Mononuclear cell (primary cell): ENCODE data around the gene ELAVL1. TPM values are rescaled to one million over a fixed set of nuclear protein-coding genes. Genes with fewer than 3 reads are reported as not detected.
"Not testable (repeated sequence)": the region's sequence is repeated elsewhere in the genome, so short reads cannot be mapped to it uniquely, and the experiment has no call there.

Source experiments
- H3K27me3 ChIP-seq: 2 replicates; pipeline ENCODE4 v1.6.0; 2011; ENCODE audit warnings: low read length, control low read depth; ENCODE audit not compliant: insufficient read depth
- H3K4me1 ChIP-seq: 2 replicates; pipeline ENCODE4 v1.5.1; 2011; ENCODE audit warnings: mild to moderate bottlenecking, low read length, control low read depth; ENCODE audit not compliant: insufficient read depth
- H3K4me3 ChIP-seq: 2 replicates; pipeline ENCODE4 v1.5.1; 2011; ENCODE audit warnings: mild to moderate bottlenecking, low read length, moderate library complexity
- H3K9me3 ChIP-seq: 2 replicates; pipeline ENCODE4 v1.5.1; 2011; ENCODE audit warnings: low read depth, mild to moderate bottlenecking, control low read depth, low read length
- total RNA-seq: library from RNA; depleted of rRNA; stranded (reverse); fragments of >200 nt; gene quantifications from one replicate; pipeline ENCODE4 v1.2.3, GENCODE V29; 2012

Gene ELAVL1
- total RNA-seq, 1 donor, result 9.2 TPM

GRCh38 chr19:7931221-7932061 is 74.0 kb downstream of the ELAVL1 start:
- Histone ChIP-seq H3K4me3 (no peak overlapping the region), H3K27me3 (no peaks in the 10 kb centered on the region), H3K9me3 (no peaks in the 10 kb centered on the region), H3K4me1 (peaks cover under 1% of the 10 kb centered on the region)

- Histone ChIP-seq H3K4me1 (peaks cover 4% of the 10 kb centered on the region), H3K27me3 (no peaks in the 10 kb centered on the region), H3K4me3 (no peak overlapping the region), H3K9me3 (no peaks in the 10 kb centered on the region)
Observed at GRCh38 chr19:7930765-7931164, 74.7 kb downstream of the ELAVL1 start.

- H3K27me3 ChIP-seq, H3K9me3 ChIP-seq, H3K4me3 ChIP-seq: not testable (repeated sequence)
- peaks cover 10% of the 10 kb centered on the region for H3K4me1 ChIP-seq
Observed at GRCh38 chr19:7930030-7930429, 75.4 kb downstream of the ELAVL1 start.

DNA sequence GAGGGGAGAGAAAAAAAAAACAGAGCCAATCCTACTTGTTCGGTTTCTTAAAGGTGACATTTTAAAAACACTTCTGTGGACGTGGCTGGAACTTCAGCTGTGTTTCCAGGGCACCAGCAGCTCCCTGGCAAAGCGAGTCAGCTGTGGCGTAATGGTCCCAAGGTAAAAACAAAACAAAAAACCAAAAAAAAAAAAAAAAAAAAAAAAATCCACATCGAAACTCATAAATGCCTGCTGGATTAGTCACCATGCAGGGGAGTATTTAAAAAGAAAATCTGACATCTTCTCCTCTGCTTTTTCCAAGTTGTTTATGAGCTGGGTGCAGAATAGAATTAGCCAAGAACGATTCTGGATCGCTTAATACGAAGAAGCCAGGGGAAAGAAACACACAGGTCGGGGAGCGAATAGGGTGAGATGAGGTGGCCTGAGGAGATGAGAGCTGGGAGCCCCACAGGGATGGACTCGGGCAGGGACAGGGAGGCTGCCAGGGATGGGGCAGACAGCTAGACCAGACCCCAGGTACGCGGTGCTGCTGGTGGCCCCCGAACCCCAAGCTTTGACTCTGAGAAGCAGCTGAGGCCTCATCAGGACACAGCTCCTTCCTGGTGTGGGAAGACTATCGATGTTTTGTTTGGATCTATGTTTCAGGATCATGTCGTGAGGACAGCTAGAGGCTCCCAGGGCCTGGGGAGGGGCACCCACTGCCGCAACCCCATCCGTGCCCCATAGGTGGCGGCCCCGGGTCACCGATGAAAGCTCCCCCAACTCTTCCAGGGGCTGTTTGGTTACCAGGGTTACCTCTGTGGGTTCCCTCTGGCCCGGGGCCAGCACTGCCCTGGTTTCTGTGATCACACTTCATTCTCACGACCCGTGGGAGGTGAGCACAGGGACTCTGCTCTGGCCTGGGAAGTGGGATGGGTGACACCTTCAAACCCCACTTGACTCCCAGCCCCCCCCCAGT is 76.4 kb downstream of the ELAVL1 start:
- no peak overlapping the region for H3K4me3 ChIP-seq
- no peaks in the 10 kb centered on the region for H3K27me3 ChIP-seq
- peaks cover 12% of the 10 kb centered on the region for H3K4me1 ChIP-seq
- no peaks in the 10 kb centered on the region for H3K9me3 ChIP-seq

DNA sequence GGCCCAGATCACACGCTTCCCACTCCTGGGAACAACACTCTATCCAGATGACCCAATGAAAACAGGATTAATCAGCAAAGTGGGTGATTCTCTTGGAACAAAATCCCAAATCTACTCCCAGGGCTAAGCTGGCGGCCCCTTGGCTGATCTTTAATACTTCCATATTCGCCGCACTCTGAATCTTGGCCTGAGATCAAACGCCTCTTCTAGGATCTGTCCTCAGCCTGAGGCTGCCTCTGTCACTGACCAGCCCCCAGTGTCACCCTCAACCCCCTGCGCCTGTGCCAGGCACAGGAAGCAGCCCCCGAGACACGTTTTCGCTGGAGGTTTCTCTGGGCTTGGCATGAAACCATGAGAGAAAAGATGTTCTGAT is 77.1 kb downstream of the ELAVL1 start:
- Histone ChIP-seq H3K27me3 (no peaks in the 10 kb centered on the region), H3K9me3 (no peaks in the 10 kb centered on the region), H3K4me1 (peaks cover 12% of the 10 kb centered on the region), H3K4me3 (no peak overlapping the region)

DNA sequence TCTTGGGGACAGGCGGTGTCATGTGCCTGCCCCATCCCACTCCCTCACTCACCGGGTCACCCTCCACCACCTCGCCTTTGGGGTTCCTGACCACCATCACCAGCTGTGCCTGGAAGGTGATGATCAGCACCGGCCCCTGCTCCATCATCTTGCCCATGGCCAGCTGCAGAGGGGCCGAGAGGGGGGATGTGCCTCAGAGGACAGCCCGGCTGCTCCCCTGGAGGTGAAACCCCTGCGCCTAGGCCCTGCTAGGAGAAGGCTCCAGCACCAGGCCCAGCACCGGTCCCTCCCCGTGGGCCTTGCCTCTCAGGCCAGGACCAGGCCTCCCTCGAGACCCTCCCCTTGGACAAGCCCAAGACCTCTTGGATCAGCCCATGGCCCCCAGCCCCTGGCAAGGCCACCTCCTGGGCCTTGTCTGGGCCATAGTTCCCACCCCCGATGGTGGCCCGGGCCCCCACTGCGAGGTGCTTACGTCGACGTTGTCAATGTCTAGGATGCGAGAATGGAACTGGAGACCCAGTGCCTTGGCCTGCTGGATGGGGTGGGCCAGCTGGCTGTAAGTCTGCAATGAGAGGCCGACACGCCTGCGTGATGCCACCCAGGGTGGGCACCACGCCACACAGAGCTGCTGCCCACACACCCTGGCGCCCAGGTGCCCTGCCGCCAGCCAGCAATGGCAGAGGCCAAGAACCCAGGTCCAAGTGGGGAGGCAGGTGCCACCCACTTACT is 77.7 kb downstream of the ELAVL1 start:
- H3K4me3 ChIP-seq, result no peak overlapping the region
- peaks cover 12% of the 10 kb centered on the region for H3K4me1 ChIP-seq
- H3K9me3 ChIP-seq, result no peaks in the 10 kb centered on the region
- H3K27me3 ChIP-seq, result no peaks in the 10 kb centered on the region

GRCh38 chr19:7926727-7927604 is 78.5 kb downstream of the ELAVL1 start:
- Histone ChIP-seq H3K4me1 (peaks cover 14% of the 10 kb centered on the region), H3K9me3 (no peaks in the 10 kb centered on the region), H3K4me3 (no peak overlapping the region), H3K27me3 (no peaks in the 10 kb centered on the region)

- peaks cover 22% of the 10 kb centered on the region for H3K4me1 ChIP-seq
- H3K9me3 ChIP-seq, result no peaks in the 10 kb centered on the region
- no peak within 1 kb of the TSS for H3K4me3 ChIP-seq
- H3K27me3 ChIP-seq, result no peaks in the 10 kb centered on the region
Observed at GRCh38 chr19:7926021-7926726, 79.3 kb downstream of the ELAVL1 start, which contains the start of gene CTXN1. CTXN1 (minus strand) TSS chr19:7926135; CDS start chr19:7925538, 597 bp downstream.

DNA sequence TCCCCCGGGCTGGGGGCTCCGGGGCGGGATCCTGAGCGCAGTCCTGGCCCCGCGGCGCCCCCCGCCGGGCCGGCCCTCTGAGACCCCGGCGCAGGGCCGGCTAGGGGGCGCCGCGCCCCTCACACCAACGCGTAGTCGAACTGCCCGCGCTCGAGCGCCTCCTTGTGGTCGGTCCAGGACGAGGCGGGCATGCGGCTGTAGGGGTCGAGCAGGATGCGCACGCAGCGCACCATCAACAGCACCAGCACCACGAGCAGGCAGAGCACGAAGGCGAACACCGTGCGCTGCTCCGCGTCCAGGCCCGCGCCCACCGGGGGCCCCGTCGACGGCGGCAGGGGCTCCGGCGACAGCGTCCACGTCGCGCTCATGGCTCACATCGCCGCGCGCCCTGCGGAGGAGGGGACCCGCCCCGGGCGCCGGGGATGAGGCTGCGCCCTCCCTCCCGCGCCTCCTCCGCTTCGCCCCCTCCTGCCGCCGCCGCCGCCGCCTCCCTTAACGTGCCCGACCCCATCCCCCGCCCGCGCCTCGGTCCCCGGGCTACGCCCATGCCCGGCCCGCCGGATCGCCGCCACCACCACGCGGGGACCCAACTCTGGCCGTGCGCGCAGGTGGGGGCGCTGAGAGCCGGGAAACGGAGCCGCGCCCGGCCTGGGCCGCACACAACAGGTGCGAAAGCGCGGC is 80.1 kb downstream of the ELAVL1 start:
- H3K4me1 ChIP-seq, result peaks cover 24% of the 10 kb centered on the region
- H3K4me3 ChIP-seq, result no peak overlapping the region

GRCh38 chr19:7924651-7925170 is 80.7 kb downstream of the ELAVL1 start:
- H3K4me1 ChIP-seq, result peaks cover 29% of the 10 kb centered on the region
- H3K27me3 ChIP-seq, result no peaks in the 10 kb centered on the region
- H3K4me3 ChIP-seq, result no peak overlapping the region
- H3K9me3 ChIP-seq, result no peaks in the 10 kb centered on the region

More for the DNA sequence above, 80.1 kb downstream of the ELAVL1 start:
- Histone ChIP-seq H3K9me3 (no peaks in the 10 kb centered on the region), H3K27me3 (no peaks in the 10 kb centered on the region)

- Histone ChIP-seq H3K4me1 (peaks cover 34% of the 10 kb centered on the region), H3K27me3 (no peaks in the 10 kb centered on the region), H3K4me3 (no peak overlapping the region), H3K9me3 (no peaks in the 10 kb centered on the region)
Observed at GRCh38 chr19:7924241-7924640, 81.2 kb downstream of the ELAVL1 start.

- H3K27me3 ChIP-seq, result peaks cover 6% of the 10 kb centered on the region
Observed at GRCh38 chr19:7923295-7924191, 81.9 kb downstream of the ELAVL1 start.

More at GRCh38 chr19:7923295-7924191, 81.9 kb downstream of the ELAVL1 start:
- no peak overlapping the region for H3K4me3 ChIP-seq
- H3K9me3 ChIP-seq, result no peaks in the 10 kb centered on the region
- H3K4me1 ChIP-seq, result peaks cover 38% of the 10 kb centered on the region
